GM19463 (cell line): ENCODE data around the gene PTCRA.
A peak's percentile ranks its signal among the peaks of the same experiment; 100 is the strongest.
"Not testable (repeated sequence)": the region's sequence is repeated elsewhere in the genome, so short reads cannot be mapped to it uniquely, and the experiment has no call there.

Source experiments
- ATAC-seq: cut with Tn5 transposase; IDR thresholded peaks from one replicate; pipeline ENCODE4 v1.9.1; 2021; ENCODE audit warnings: mild to moderate bottlenecking, moderate library complexity; ENCODE audit not compliant: unreplicated experiment

Gene PTCRA, protein sequence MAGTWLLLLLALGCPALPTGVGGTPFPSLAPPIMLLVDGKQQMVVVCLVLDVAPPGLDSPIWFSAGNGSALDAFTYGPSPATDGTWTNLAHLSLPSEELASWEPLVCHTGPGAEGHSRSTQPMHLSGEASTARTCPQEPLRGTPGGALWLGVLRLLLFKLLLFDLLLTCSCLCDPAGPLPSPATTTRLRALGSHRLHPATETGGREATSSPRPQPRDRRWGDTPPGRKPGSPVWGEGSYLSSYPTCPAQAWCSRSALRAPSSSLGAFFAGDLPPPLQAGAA

GRCh38 chr6:42915732-42916131 is at the start of gene PTCRA:
Gene PTCRA (plus strand): TSS chr6:42916053. CDS start chr6:42916070, 17 bp downstream.
- ATAC-seq: no peak

- ATAC-seq: no peak
These were observed 45.5 kb upstream of the PTCRA start for GRCh38 chr6:42870145-42870936.

DNA sequence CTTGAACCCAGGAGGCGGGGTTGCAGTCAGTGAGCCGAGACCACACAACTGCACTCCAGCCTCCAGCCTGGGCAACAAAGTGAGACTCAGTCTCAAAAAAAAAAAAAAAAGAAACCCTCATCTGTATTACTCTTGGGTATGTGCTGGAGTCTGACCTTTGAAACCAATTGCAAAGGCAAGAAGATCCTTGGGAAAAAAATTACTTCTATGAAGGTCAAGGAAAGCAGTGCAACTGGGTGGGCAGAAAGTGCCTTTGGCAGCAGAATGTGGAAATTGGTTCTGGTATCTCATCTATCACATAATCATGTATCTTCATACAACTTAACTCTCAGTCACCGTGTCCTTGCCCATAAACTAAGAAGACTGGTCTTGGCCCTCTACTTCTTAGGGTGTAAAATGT is 44.1 kb upstream of the PTCRA start:
- no peak for ATAC-seq

- ATAC-seq: no peak
These were observed 42.5 kb upstream of the PTCRA start for GRCh38 chr6:42873313-42873712.

- ATAC-seq: no peak
These were observed 38.2 kb upstream of the PTCRA start for GRCh38 chr6:42877695-42878094.

GRCh38 chr6:42879372-42880239 is 36.2 kb upstream of the PTCRA start, which contains the start of gene RPL7L1:
Gene RPL7L1 (plus strand): TSS chr6:42879616. CDS start chr6:42879911, 295 bp downstream.
- ATAC-seq: peak; percentile 87

GRCh38 chr6:42880240-42880817 is 35.5 kb upstream of the PTCRA start:
- ATAC-seq: not testable (repeated sequence)

- ATAC-seq: not testable (repeated sequence)
These were observed 35.0 kb upstream of the PTCRA start for GRCh38 chr6:42880871-42881270.

- no peak for ATAC-seq
These were observed 30.2 kb upstream of the PTCRA start for GRCh38 chr6:42885702-42886101.

- ATAC-seq: not testable (repeated sequence)
These were observed 27.7 kb upstream of the PTCRA start for GRCh38 chr6:42888201-42888600.

- ATAC-seq: no peak
These were observed 26.0 kb upstream of the PTCRA start for GRCh38 chr6:42889815-42890214.

- ATAC-seq: peak; percentile 87
These were observed 25.3 kb upstream of the PTCRA start for GRCh38 chr6:42890311-42891198.

DNA sequence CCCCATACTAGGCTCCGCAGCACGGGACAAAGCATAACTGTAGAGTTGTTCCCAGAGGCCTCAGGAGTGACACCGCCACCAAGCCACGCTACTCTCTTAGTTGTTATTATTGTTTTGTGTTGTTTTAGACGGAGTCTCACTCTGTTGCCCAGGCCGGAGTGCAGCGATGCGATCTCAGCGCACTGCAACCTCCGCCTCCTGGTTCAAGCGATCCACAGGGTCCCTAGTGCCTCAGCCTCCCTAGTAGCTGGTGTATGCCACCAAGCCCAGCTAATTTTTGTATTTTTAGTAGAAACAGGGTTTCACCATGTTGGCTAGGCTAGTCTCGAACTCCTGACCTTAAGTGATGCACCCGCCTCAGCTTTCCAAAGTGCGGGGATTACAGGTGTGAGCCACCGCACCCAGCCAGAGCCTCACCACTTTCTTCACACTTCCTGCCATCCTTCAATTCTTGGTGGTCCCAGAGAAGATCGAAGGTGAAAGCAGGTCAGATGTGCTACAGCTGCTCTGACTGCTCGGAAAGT is 24.6 kb upstream of the PTCRA start:
- ATAC-seq: no peak

GRCh38 chr6:42894041-42894828 is 21.6 kb upstream of the PTCRA start:
- ATAC-seq: not testable (repeated sequence)

DNA sequence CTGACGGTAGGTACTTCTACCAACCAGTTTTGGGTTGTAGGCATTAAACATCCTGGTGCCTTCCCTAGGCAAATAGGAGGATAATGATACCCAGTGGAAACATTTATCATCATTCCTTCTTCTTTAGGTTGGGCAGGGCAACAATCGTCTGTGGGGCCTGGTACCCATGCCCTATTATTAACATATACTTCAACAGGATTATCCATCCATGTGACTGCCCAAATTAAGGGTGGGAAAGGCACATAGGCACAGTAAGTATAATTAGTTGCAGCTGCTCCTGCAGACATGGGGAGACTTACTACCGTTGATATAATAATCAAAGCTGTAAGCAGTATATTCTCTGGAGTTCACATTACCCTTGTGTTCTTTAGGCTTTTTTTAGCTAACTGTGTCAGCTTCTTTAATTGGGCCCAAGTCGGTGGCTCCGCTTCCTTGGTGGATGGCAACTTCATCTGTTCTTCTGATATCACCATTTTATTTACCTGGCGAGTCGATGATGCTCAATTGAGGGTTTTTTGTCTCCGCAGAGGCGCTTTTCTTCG is 19.6 kb upstream of the PTCRA start:
- no peak for ATAC-seq

- ATAC-seq: no peak
These were observed 16.9 kb upstream of the PTCRA start for GRCh38 chr6:42898891-42899361.

- ATAC-seq: no peak
These were observed 16.0 kb upstream of the PTCRA start for GRCh38 chr6:42899871-42900270.

- ATAC-seq: peak; percentile 73
These were observed 14.3 kb upstream of the PTCRA start for GRCh38 chr6:42901538-42901957.
